Measurements from ENCODE around the gene SHLD2. TPM values are rescaled to one million over a fixed set of nuclear protein-coding genes. Genes with fewer than 3 reads are reported as not detected.

Gene SHLD2
- total and polyA plus RNA-seq, 2 of the 13 experiments (the other 11 are each of a cell fraction or from before 2014, with no cell fraction given) = 25.7 to 53.7 TPM

- TF ChIP-seq, protein P1, sequence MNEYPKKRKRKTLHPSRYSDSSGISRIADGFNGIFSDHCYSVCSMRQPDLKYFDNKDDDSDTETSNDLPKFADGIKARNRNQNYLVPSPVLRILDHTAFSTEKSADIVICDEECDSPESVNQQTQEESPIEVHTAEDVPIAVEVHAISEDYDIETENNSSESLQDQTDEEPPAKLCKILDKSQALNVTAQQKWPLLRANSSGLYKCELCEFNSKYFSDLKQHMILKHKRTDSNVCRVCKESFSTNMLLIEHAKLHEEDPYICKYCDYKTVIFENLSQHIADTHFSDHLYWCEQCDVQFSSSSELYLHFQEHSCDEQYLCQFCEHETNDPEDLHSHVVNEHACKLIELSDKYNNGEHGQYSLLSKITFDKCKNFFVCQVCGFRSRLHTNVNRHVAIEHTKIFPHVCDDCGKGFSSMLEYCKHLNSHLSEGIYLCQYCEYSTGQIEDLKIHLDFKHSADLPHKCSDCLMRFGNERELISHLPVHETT (CRISPR knock-in tag; conservative IDR thresholded peaks at IDR 0.05) = no peak
- TF ChIP-seq ZNF816 (CRISPR knock-in tag; IDR thresholded peaks at IDR 0.05; ENCODE audit: borderline replicate concordance) = peak; percentile 84; the same call in 1 of the 2 replicates
- TF ChIP-seq SNAPC5 (CRISPR knock-in tag; IDR thresholded peaks at IDR 0.05; ENCODE audit: borderline replicate concordance) = no peak
- TF ChIP-seq, protein P2, sequence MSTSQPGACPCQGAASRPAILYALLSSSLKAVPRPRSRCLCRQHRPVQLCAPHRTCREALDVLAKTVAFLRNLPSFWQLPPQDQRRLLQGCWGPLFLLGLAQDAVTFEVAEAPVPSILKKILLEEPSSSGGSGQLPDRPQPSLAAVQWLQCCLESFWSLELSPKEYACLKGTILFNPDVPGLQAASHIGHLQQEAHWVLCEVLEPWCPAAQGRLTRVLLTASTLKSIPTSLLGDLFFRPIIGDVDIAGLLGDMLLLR (CRISPR knock-in tag; IDR thresholded peaks at IDR 0.05) = no peak
- no peak for TF ChIP-seq ZNF563 (CRISPR knock-in tag; IDR thresholded peaks at IDR 0.05)
- no peak for TF ChIP-seq ZNF10 (CRISPR knock-in tag; IDR thresholded peaks at IDR 0.05; ENCODE audit: borderline replicate concordance, low read depth)
- no peak for TF ChIP-seq ZBTB38 (CRISPR knock-in tag; IDR thresholded peaks at IDR 0.05)
- TF ChIP-seq, protein P3, sequence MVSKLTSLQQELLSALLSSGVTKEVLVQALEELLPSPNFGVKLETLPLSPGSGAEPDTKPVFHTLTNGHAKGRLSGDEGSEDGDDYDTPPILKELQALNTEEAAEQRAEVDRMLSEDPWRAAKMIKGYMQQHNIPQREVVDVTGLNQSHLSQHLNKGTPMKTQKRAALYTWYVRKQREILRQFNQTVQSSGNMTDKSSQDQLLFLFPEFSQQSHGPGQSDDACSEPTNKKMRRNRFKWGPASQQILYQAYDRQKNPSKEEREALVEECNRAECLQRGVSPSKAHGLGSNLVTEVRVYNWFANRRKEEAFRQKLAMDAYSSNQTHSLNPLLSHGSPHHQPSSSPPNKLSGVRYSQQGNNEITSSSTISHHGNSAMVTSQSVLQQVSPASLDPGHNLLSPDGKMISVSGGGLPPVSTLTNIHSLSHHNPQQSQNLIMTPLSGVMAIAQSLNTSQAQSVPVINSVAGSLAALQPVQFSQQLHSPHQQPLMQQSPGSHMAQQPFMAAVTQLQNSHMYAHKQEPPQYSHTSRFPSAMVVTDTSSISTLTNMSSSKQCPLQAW (CRISPR knock-in tag; IDR thresholded peaks at IDR 0.05) = peak; percentile 45; the same call in 1 of the 2 replicates
- TF ChIP-seq, protein P4, sequence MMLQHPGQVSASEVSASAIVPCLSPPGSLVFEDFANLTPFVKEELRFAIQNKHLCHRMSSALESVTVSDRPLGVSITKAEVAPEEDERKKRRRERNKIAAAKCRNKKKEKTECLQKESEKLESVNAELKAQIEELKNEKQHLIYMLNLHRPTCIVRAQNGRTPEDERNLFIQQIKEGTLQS (CRISPR knock-in tag; IDR thresholded peaks at IDR 0.05) = no peak
- no peak for TF ChIP-seq JUND (CRISPR knock-in tag; IDR thresholded peaks at IDR 0.05)
- TF ChIP-seq CBX2 (IDR thresholded peaks at IDR 0.05; ENCODE audit: low read depth, low read length) = no peak
- TF ChIP-seq CBX2 (CRISPR knock-in tag; IDR thresholded peaks at IDR 0.05; ENCODE audit: low read depth) = no peak
- no peak for TF ChIP-seq TBX3 (IDR thresholded peaks at IDR 0.05; ENCODE audit: borderline replicate concordance)
- TF ChIP-seq RAD21 (CRISPR knock-in tag; IDR thresholded peaks at IDR 0.05) = no peak
- TF ChIP-seq, protein P5, sequence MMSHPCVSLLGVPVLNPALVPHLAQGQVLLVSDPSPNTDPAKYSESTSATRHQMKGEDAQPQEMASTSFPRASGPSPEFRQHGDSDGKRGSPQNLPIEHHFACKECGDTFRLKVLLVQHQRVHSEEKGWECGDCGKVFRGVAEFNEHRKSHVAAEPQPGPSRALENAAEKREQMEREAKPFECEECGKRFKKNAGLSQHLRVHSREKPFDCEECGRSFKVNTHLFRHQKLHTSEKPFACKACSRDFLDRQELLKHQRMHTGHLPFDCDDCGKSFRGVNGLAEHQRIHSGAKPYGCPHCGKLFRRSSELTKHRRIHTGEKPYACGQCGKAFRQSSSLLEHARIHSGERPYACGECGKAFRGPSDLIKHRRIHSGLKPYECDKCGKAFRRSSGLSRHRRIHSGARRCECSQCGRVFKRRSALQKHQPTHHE (CRISPR knock-in tag; IDR thresholded peaks at IDR 0.05; ENCODE audit: borderline replicate concordance) = no peak
- no peak for TF ChIP-seq ATRX (CRISPR knock-in tag; IDR thresholded peaks at IDR 0.05; ENCODE audit: borderline replicate concordance)
- TF ChIP-seq HOXA5 (CRISPR knock-in tag; IDR thresholded peaks at IDR 0.05) = peak; percentile 10; the same call in 1 of the 2 replicates
- 0 out of 2 replicates have a peak, but pooled peaks have one; percentile 35 for TF ChIP-seq CCDC6 (CRISPR knock-in tag; IDR thresholded peaks at IDR 0.05)
- TF ChIP-seq ZNF510 (CRISPR knock-in tag; IDR thresholded peaks at IDR 0.05; ENCODE audit: low read depth) = no peak
- TF ChIP-seq ASH2L (IDR thresholded peaks at IDR 0.05; ENCODE audit: insufficient read length, low read depth, low read length) = peak; percentile 72
- no peak for TF ChIP-seq ZNF576 (CRISPR knock-in tag; IDR thresholded peaks at IDR 0.05)
- TF ChIP-seq ZNF432 (CRISPR knock-in tag; IDR thresholded peaks at IDR 0.05; ENCODE audit: borderline replicate concordance) = no peak
Measured at GRCh38 chr10:87092861-87093631, 2.0 kb upstream of the SHLD2 start (continued).
